Inflammatory macrophage (primary cell): ENCODE results near the gene DGUOK.
A peak's percentile ranks its signal among the peaks of the same experiment; 100 is the strongest.
"Not testable (repeated sequence)": the region's sequence is repeated elsewhere in the genome, so short reads cannot be mapped to it uniquely, and the experiment has no call there.

ENCODE experiments used
- DNase-seq, 2 donors: peaks; one replicate each; pipeline ENCODE4 v3.0.0-alpha.2; 2020 to 2022

Gene DGUOK

DNA sequence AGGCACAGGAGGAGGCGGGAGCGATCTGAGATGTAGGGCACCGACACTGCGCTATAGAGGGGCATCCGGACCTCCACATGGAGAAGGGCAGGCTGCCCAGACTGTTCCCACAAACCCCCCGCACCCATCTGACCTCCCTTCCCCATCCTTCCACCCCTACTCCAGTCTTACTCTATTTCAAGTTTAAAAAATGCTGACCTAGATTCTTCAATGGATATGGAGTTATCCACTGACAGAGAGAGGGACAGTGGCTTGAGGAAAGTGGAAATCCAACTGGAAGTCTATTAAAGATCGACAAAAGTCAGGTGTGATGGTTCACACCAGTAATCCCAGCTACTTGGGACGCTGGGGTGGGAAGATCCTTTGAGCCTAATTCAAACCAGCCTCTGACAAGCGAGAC lies 5.1 kb upstream of the DGUOK start:
- no peak for DNase-seq

DNA sequence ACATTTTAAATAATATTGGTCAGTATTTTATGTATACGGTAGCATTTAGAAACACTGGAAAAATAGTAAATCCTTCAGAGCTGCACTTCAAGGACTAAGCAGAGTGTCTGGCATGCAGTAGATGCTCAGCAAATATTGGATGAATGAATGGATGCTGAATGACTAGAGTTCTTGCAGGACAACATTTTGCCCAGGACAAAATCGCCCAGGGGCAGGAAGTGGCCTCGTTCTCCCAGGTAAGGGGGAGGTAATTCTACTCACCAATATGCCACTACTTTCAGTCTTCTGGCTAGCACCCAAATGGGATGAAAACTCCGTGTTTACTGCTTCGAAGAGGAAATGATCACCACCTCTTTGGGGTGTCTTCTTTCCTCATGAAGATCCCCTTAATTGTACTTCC lies 4.0 kb upstream of the DGUOK start:
- DNase-seq = no peak

DNA sequence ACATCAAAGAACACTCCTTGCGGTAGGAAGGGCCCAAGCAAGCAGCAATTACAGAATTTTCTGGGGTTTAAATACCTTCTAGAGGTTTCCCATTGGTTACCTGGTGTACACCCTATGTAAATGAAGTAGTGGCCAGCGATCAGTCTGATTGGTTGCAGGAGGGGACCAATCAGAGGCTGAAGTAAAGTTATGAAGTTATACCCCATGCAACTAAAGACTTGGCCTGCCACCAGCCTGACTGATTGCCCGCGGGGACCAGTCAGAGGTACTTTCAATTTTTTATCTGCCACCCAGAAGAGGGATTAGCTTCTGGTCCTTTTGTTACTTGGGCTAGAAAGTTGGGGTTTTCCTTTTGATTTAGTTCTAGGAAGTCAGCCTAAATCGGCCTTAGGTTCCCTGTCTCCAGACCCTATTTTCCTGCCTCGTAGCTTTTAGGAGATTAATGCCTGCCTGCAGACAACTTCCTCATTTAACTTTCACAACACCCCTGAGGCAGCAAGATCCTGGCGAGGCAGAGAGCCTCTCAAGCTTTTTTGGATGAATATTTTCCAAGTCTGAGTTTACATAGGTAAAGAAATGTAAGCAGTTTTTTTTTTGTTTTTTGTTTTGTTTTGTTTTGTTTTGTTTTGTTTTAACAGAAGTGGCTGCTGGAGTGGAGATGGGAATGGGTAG lies 1.5 kb upstream of the DGUOK start:
- no peak for DNase-seq

DNA sequence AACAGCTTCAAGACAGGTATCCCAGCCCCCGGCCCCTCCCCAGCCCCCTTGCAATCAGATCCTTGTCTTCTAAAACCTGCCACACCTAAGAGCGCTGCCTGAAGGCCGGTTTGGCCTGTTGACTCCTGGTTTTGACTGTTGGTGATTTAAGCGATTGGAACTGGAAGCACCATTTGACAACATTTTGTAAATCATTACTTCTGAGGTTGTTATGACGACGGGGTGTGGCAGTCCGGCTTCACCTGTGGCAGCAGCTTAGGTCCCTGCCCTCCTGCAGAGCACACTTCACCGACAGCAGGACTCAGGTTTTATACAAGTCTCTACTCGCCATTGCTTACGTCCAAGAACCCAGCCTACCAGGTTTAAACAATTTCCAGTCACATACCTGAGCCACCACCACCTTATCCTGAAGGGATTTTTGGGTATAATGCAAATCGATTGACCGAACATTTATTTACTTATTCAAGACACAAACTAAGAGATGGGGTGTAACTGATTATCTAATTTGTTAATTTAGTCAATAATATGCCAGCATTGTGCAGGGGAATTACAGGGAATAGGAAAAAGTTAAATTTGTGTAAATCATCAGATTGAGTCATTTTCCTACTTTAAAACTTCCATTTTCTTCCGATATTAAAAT lies 707 bp upstream of the DGUOK start:
- DNase-seq = no peak

DNA sequence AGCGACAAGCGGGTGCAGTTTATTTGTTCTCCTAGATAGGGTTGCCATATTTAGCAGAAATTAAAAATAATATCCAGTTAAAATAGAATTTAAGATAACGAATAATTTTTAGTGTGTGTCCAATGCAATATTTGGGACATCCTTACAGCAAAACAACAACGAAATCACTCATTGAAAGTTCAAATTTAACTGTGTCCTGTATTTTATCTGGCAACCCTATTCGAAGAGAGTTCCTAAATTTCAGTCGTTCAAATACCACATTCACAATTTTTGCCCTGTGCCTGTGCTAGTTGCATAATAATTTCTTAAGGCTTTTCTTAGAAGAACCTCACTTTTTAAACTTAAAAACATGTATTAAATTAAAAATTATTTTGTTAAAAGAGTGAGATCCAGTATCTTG lies 664 bp downstream of the DGUOK start:
- peak in 1 of 2 donors; percentile 43 for DNase-seq

DNA sequence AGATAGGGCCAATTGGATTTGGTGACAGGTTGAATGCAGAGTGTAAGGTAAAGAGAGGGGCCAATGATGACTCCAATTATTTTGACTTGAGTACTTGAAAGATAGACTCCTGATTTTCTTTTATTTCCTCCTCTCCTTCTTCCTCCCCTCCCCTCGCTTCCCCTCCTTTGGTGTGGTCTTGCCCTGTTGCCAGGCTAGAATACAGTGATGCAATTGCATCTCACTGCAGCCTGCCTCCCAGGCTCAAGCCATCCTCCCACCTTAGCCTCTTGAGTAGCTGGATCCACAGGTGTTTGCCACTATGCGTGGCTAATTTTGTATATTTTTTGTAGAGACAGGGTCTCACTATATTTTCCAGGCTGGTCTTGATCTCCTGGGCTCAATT lies 2.3 kb downstream of the DGUOK start:
- no peak for DNase-seq

DNA sequence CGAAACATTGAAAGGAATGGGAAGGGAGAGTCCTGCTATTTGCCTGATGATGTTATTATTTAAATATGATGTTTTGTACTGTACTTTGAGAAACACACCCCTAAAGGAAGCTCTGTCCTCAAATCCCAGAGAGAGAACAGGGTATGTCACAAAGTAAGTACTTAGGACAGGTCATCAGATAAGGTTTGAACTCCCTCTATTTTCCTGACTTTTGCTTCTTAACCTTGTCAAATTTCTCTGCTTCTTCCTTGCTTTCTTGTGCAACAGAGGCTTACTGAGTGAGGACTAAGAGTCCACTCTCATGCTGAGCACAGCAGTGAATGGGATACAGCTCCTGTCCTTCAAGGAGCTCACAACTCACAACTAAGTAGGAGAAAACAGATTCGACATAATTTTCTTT lies 3.7 kb downstream of the DGUOK start:
- DNase-seq = no peak

DNA sequence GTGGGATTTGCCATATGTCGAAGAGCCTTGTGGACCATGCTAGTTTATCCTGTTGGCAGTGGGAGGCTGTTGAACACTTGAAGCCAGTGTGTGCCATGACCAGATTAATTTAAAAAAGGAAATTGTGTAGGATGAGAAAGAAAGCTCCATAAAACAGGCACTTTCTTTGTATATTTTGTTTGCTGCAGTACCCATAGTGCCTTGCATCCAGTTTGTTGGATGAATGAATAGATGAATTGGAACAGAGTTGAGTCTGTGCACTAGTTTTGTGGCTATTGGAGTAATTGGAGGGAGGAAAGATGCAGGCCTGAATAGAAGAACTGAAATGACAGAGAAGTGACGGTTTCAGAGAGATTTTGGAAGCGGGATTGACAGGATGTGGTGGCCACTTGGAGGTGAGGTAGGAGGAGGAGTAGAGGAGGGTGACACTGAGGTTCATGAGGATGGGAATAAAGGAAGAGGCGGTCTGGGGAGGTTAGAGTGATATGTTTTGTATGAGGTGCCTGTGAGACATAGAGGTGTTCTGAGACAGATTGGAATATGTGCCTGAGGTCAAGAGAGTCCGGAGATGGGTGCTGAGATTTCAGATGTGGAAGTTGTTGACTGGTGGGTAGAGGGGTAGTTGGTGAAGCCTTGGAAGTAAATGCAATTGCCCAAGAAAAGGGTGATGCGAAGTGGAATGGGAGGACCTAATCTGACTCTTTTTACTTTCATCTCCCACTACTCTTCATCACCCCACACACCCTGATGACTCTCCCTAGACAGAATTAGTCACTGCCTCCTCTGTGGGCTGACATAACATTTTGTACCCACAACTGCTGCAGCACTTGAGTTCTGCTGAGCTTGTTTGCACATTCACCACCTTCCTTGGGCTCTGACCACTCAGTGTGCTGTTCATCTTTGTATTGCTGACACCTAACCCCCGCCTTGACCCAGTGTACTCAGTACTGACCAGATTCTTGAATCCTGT lies 5.1 kb downstream of the DGUOK start:
- peak; percentile 45 to 66 for DNase-seq

DNA sequence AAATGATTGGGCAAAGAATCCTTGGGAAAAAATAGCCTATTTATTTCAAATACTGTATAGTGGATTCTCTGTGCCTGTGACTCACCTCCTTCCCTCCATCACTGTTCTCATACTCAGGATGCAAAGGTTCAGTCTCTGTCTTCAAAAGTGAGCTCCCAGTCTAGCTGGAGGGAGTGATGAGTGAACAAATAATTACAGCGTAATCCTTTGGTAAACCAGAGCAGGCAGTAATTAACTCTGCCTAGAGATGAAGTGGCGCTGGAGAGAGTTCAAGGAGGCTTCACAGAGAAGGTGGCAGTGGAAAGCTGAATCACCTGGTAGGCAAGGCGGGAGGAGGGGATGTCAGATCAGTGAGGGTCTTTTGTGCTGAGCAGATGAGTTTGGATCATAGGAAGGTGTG lies 6.5 kb downstream of the DGUOK start:
- no peak for DNase-seq

DNA sequence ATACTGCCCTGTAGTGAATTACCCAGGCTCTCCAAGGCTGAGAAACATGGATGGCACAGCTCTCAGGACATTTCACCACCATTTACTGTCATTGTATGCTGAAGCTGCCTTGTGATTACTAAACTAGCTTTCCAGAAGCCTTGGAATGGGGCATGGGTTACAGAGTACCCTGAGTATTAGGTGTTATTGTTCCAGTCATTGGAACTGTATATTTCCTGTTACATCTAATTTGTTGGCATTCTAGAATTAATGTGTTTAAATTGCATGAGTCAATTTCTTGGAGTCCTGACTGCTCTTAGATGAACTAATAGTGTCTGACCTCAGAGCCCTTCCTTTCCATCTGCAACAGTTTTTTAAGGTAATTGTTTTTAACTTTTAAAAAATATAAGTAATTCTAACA lies 9.0 kb downstream of the DGUOK start:
- DNase-seq = no peak

DNA sequence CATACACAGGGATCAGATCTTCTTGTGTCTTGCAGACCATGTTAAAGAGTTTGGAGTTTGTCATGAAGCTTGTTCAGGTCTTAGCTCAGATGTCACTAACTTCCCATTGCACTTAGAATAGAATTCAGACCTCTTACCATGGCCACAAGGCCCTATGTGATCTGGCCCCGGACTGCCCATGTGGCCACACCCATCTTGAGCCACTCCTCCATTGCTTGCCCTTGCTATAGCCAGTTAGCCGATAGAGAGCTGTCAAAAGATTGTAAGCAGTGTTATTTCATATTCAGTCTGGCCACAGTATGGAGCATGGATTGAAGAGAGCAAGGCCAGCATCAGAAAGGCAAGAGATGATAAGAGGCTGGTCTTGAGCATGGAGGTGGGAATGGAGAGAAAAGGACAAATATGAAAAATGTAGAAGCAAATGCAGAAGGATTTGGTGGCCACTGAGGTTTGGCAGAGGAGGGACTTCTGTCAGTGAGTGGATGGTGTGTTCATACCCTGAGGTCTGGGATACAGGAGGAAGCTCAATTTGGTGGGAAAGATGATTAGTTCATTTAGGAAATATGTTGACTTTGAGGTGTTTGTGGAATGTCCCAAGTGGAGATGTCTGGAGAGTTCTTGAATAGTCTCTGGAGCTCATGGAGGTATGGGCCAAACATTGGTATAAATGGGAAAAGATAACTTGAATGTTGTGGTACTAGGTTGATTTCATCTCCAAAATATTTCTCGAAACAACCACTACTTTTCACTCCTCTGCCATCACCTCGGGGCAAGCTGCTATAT lies 10.6 kb downstream of the DGUOK start:
- peak in 1 of 2 donors; percentile 20 for DNase-seq

DNA sequence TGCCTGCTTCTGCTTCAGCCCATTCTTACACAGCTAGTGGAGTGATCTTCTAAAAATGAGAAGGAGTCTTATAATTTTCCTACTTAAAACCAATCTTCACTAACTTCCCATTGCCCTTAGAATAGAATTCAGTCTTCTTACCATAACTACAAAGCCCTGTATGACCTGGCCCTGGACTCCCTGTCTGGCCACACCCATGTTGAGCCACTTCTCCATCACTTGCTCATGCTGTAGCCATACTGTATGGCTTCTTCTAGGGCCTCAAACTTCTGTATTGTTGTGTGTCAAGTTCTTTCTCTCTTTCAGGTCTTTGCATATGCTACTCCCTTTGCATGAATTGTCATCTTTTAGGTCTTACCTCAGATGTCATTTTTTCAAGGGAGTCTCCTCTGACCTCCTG lies 11.2 kb downstream of the DGUOK start:
- peak; percentile 36 to 42 for DNase-seq

DNA sequence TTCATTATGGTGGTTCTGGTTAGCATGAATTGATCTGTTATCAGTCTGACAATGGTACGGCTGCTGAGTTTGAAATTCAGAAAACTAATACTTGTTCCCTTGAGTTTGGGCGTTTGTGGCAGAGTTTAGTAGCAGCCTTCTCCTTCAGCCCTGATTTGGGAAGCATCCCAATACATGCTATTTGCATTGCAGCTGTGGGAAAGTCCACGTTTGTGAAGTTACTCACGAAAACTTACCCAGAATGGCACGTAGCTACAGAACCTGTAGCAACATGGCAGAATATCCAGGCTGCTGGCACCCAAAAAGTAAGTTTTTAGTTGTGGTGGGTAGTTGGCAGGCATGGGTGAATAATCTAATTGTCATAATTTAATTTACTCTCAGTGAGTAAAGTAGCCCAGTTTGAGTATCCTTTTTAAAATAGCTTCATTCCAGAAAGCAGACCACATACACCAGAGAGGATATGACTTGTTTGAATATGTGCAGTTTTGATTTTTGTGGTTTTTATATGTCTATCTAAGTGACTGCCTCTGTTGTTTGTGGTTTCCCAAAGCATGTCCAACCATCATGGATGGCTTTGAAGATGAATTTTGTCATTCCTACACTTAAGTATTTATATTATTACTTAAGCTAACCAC lies 12.2 kb downstream of the DGUOK start:
- DNase-seq = no peak

DNA sequence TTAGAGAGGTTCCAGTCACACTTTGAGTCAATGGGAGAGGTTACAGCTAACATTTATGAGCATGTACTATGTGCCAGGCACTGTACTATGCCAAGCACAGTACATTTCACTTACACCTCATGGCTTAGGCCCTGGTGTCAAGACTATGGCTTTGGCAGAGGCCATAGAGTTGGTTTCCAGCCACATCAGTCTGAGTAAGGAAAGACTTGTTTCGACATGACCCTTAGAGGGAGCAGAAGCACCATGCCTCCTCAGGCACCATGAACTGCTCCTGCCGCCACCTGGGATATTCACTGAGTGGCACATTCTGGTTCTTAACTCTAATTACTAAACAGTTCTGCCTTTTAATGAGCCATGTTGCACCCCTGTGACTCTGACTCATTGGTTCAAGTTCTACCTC lies 12.7 kb downstream of the DGUOK start:
- DNase-seq = peak in 1 of 2 donors; percentile 20

DNA sequence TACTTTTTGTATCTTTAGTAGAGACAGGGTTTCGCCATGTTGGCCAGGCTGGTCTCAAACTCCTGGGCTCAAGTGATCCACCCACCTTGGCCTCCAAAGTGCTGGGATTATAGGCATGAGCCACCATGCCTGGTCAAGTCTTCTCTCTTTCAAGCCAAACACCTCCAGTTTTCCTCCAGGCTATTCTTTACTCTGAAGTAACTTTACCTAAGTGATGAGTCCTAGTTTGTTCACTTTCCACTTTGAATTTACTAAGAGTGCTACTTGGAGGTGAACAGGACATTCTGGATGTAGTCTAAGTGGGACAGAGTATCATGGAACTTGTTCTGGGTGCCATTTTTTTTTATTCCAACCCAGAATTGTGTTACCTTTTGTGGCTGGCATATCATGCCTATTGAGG lies 13.4 kb downstream of the DGUOK start:
- not testable (repeated sequence) for DNase-seq

DNA sequence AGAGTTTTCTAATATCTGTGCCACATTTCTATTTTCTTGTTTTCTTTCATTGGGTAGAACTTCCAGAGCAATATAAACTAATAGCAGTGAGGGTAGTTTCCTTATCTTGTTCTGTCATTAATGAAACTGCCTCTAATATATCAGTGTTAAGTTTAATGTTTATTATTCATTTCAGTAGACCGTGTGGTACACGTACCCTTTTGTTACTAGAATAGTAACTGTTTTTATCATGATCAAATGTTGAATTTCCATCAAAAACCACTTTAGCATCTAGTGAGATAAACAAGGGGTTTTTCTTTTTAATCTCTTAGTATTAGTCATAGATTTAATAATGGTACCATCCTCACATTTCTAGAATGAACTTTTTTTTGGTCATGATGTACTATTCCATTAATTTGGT lies 16.0 kb downstream of the DGUOK start:
- DNase-seq = no peak

DNA sequence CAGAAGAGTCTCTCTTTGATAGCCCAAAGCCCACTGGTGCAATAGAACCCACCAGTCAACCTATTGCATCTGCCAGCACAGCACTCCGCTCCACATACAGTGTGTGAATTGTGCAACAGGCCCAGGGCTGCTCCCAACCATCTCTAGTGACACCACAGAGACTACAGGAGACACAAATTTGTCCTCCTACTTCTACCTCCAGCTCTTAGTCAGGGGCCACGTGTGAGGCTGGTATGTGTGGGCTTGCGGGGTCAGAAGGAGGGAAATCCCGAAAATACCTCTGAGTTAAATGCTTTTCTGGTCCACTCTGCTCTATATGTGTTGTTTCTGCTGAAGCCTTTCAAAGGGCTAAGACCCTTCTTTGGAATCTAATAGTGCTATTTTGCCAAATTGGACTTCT lies 18.0 kb downstream of the DGUOK start:
- DNase-seq = peak in 1 of 2 donors; percentile 4

DNA sequence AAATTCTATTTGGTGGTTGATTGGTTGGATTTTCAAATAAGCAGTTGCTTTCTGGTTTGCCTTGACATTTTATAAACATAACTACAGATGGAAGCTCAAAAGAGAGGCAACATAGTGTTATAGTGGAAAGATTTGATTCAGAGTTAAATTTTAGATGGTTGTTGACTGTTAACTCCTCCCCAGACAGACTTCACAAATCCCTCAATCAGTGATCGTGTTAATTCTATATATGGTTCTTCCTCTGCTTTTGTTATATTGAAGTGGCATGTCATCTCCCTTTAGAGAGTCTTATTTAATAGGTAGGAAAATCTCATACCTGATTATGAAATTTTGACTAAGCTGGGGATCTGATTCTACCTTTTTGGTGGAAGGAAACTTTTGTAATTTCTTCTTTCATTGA lies 19.5 kb downstream of the DGUOK start:
- no peak for DNase-seq

DNA sequence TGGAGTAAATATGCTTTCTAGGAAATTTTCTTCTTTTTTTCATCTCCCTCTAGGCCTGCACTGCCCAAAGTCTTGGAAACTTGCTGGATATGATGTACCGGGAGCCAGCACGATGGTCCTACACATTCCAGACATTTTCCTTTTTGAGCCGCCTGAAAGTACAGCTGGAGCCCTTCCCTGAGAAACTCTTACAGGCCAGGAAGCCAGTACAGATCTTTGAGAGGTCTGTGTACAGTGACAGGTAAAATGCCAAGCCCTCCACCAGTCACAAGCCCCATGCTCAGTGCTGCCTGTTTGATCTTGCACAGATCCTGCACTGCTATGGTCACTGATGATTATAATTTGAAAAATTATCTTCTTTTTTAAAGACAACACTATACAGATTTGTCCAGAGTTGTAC lies 20.0 kb downstream of the DGUOK start:
- no peak for DNase-seq

DNA sequence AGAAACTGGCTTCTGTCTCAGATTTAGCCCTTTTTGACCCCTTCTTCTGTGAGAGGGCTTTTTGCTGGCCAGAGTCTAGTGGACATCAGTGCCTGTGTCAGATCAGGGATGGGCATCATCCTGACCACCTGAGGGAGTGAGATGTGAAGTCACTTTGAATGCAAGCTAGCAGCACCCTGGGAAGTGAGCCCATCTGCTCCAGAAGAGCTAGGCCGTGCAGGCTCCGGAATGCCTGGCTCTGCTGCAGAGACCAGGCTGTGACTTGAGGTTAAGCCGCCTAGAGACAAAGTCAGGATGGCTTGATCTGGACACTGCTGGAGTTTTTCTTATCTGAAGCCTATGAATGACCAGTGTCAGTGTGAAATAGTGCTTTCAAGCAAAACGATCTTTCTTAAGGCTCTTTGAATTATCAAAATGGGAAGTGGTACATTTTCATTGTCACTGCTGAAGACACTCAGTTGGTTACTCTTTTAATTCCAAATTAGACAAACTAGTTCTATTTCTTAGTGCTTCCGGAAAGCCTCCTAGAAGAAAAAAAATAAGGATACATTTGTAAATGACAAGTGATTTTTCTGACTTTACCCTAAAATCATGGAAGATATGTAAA lies 20.8 kb downstream of the DGUOK start:
- peak in 1 of 2 donors; percentile 43 for DNase-seq

DNA sequence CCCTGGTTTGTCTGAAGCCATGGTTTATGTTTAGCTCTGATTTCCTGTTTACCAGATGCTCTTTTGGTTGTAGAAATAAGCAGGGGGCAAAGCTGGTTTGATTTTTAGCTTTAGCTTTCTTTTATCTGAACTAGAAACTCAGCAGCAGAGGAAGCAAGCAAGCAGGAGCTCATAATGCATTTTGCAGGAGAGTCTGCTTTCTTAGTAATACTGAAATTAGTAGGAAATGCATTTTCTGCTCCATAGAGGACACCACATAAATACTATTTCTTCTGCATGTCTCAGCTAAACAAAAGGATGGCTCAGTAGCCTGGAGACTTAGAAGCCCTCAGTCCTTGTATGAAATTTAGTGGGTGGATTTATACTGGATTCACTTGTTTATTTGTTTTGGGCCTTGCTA lies 23.1 kb downstream of the DGUOK start:
- DNase-seq = no peak
